Stimulated activated CD8-positive, alpha-beta memory T cell treated with anti-CD3 and anti-CD28 coated beads, Interleukin-15, amount 100 ng/mL, for 1 hour (primary cell): ENCODE measurements around the gene MOB1A.
"Not testable (repeated sequence)": the region's sequence is repeated elsewhere in the genome, so short reads cannot be mapped to it uniquely, and the experiment has no call there.

Experiments
- DNase-seq: peaks from one replicate; pipeline ENCODE4 v3.0.0-alpha.2; 2020; ENCODE audit warnings: low read depth

The MOB1A gene

GRCh38 chr2:74178211-74179062, at the start of gene MOB1A:
Gene MOB1A, minus strand, starts transcription at chr2:74178879. Its CDS starts 205 bp downstream, at chr2:74178674.
- peak; percentile 96 for DNase-seq

- DNase-seq = no peak
Measured at GRCh38 chr2:74227646-74228045, 49.0 kb upstream of the MOB1A start.

GRCh38 chr2:74226648-74227213, 48.1 kb upstream of the MOB1A start:
- no peak for DNase-seq

- no peak for DNase-seq
Measured at GRCh38 chr2:74225698-74226459, 47.2 kb upstream of the MOB1A start.

GRCh38 chr2:74223941-74224770, 45.5 kb upstream of the MOB1A start:
- no peak for DNase-seq

GRCh38 chr2:74222300-74222650, 43.6 kb upstream of the MOB1A start:
- DNase-seq = no peak

- DNase-seq = no peak
Measured at GRCh38 chr2:74221604-74222299, 43.1 kb upstream of the MOB1A start.

- DNase-seq = no peak
Measured at GRCh38 chr2:74221091-74221490, 42.4 kb upstream of the MOB1A start.

- no peak for DNase-seq
Measured at GRCh38 chr2:74219846-74220486, 41.3 kb upstream of the MOB1A start.

GRCh38 chr2:74216642-74217041, 38.0 kb upstream of the MOB1A start:
- DNase-seq = no peak

- not testable (repeated sequence) for DNase-seq
Measured at GRCh38 chr2:74215771-74216170, 37.1 kb upstream of the MOB1A start.

- no peak for DNase-seq
Measured at GRCh38 chr2:74212702-74213410, 34.2 kb upstream of the MOB1A start.

GRCh38 chr2:74206180-74206688, 27.6 kb upstream of the MOB1A start:
- no peak for DNase-seq

- no peak for DNase-seq
Measured at GRCh38 chr2:74205596-74205995, 26.9 kb upstream of the MOB1A start.

GRCh38 chr2:74205113-74205512, 26.4 kb upstream of the MOB1A start:
- DNase-seq = no peak

GRCh38 chr2:74204436-74204835, 25.8 kb upstream of the MOB1A start:
- DNase-seq = no peak

- no peak for DNase-seq
Measured at GRCh38 chr2:74201596-74201995, 22.9 kb upstream of the MOB1A start.

- no peak for DNase-seq
Measured at GRCh38 chr2:74201196-74201595, 22.5 kb upstream of the MOB1A start.

- no peak for DNase-seq
Measured at GRCh38 chr2:74199871-74200305, 21.2 kb upstream of the MOB1A start.

- DNase-seq = no peak
Measured at GRCh38 chr2:74199275-74199701, 20.6 kb upstream of the MOB1A start.
